Natural killer cell (primary cell): Measurements from ENCODE around the gene RUNX2. TPM values are rescaled to one million over a fixed set of nuclear protein-coding genes. Genes with fewer than 3 reads are reported as not detected.

Experiments
- ATAC-seq, 3 donors: fragments of 150-1000 bp in 2 of 3; fragments of 200-7000 bp in 1 of 3; cut with Tn5 transposase; 1 replicate in 1 of 3; 2 replicates in 2 of 3; pipeline ENCODE4 v1.10.0; 2021; ENCODE audit warnings: mild to moderate bottlenecking in 2 of 3, moderate library complexity in 2 of 3
- DNase-seq, 2 donors: peaks; one replicate each; pipeline versions ENCODE4 v3.0.0 to v3.0.0-alpha.2; 2013 to 2021; ENCODE audit warnings: mixed read lengths in 1 of 2
- H3K27ac ChIP-seq: one replicate; pipeline ENCODE4 v1.5.1; 2013; ENCODE audit warnings: mild to moderate bottlenecking, low read length
- H3K27me3 ChIP-seq: one replicate; pipeline ENCODE4 v1.6.1; 2013; ENCODE audit warnings: low read length; ENCODE audit not compliant: control insufficient read depth, insufficient read depth
- H3K36me3 ChIP-seq: one replicate; pipeline ENCODE4 v1.6.1; 2013; ENCODE audit warnings: low read length; ENCODE audit not compliant: control insufficient read depth, insufficient read depth
- H3K4me1 ChIP-seq: one replicate; pipeline ENCODE4 v1.6.1; 2013; ENCODE audit warnings: low read length; ENCODE audit not compliant: control insufficient read depth, insufficient read depth
- H3K4me3 ChIP-seq: one replicate; pipeline ENCODE4 v1.5.1; 2013; ENCODE audit warnings: low read length
- H3K9me3 ChIP-seq: one replicate; pipeline ENCODE4 v1.6.1; 2013; ENCODE audit warnings: low read length; ENCODE audit not compliant: control insufficient read depth, insufficient read depth
- H3K27ac Mint-ChIP-seq, 2 donors: one replicate each; pipeline ENCODE4 v1.8.0; 2022; ENCODE audit warnings: mild to moderate bottlenecking in 2 of 2, mixed read lengths in 2 of 2, moderate library complexity in 1 of 2
- H3K27me3 Mint-ChIP-seq, 2 donors: one replicate each; pipeline ENCODE4 v1.8.0; 2022; ENCODE audit warnings: low read depth in 2 of 2, mixed read lengths in 2 of 2
- H3K36me3 Mint-ChIP-seq: one replicate; pipeline ENCODE4 v1.8.0; 2022; ENCODE audit warnings: mixed read lengths
- H3K4me1 Mint-ChIP-seq, 2 donors: one replicate each; pipeline ENCODE4 v1.8.0; 2022; ENCODE audit warnings: mixed read lengths in 2 of 2
- H3K4me3 Mint-ChIP-seq: one replicate; pipeline ENCODE4 v1.8.0; 2022; ENCODE audit warnings: mild to moderate bottlenecking, moderate library complexity, mixed read lengths
- H3K9me3 Mint-ChIP-seq, 2 donors: one replicate each; pipeline ENCODE4 v1.8.0; 2022; ENCODE audit warnings: mixed read lengths in 2 of 2
- CTCF ChIP-seq: fragments of 200-600 bp; IDR thresholded peaks from one replicate; pipeline ENCODE4 v1.8.0; 2022; ENCODE audit warnings: antibody characterized with exemption
- WGBS: methylation state at CpG from one replicate; pipeline ENCODE4 v1.1.7; 2013; ENCODE audit warnings: missing lambda C conversion rate; ENCODE audit not compliant: insufficient coverage; 5-methylcytosine and 5-hydroxymethylcytosine counted together
- intact Hi-C: fragments of 100-400 bp; cut with micrococcal nuclease; formaldehyde crosslinking; loops from one replicate; pipeline ENCODE4 v1.14.2; 2022
- total RNA-seq, 4 donors: library from RNA; stranded (reverse); fragments of 120-200 nt in 1 of 4; gene quantifications; one replicate each; pipeline versions ENCODE4 v1.2.3 to v1.2.4, GENCODE V29; 2013 to 2022

Gene RUNX2
- total RNA-seq, 3 donors from 2014 or later (not counting 1 experiment from before 2014, with no cell fraction given) = 5.0 to 19.2 (median 7.0) TPM

GRCh38 chr6:45702849-45703739 is 375.0 kb downstream of the RUNX2 start:
- intact Hi-C loops = no loop called here
- peaks cover 7% of the 10 kb centered on the region for H3K4me1 ChIP-seq
- H3K36me3 ChIP-seq = no peaks in the 10 kb centered on the region
- H3K36me3 Mint-ChIP-seq = no peaks in the 10 kb centered on the region
- no peaks in the 10 kb centered on the region for H3K9me3 Mint-ChIP-seq
- TF ChIP-seq CTCF = no peak
- no peak overlapping the region for H3K27ac Mint-ChIP-seq
- no peak overlapping the region for H3K27ac ChIP-seq
- no peaks in the 10 kb centered on the region for H3K27me3 ChIP-seq
- H3K4me3 Mint-ChIP-seq = no peak overlapping the region
- DNase-seq = no peak
- H3K4me3 ChIP-seq = no peak overlapping the region
- H3K4me1 Mint-ChIP-seq = no peaks in the 10 kb centered on the region
- 70% methylated on average over 1 of the region's 4 CpGs for WGBS
- ATAC-seq = no peak
- no peaks in the 10 kb centered on the region for H3K27me3 Mint-ChIP-seq
- H3K9me3 ChIP-seq = no peaks in the 10 kb centered on the region

- DNase-seq = no peak
- H3K4me3 ChIP-seq = no peak overlapping the region
- no peak overlapping the region for H3K27ac ChIP-seq
- 92% methylated on average over 3 of the region's 3 CpGs for WGBS
- peaks cover 7% of the 10 kb centered on the region for H3K4me1 ChIP-seq
- Mint-ChIP-seq H3K27me3 (no peaks in the 10 kb centered on the region), H3K27ac (no peak overlapping the region), H3K4me3 (no peak overlapping the region), H3K9me3 (no peaks in the 10 kb centered on the region), H3K4me1 (no peaks in the 10 kb centered on the region), H3K36me3 (no peaks in the 10 kb centered on the region)
- H3K9me3 ChIP-seq = no peaks in the 10 kb centered on the region
- no peak for ATAC-seq
- no peaks in the 10 kb centered on the region for H3K36me3 ChIP-seq
- intact Hi-C loops = no loop called here
- H3K27me3 ChIP-seq = no peaks in the 10 kb centered on the region
- no peak for TF ChIP-seq CTCF
These were observed 376.1 kb downstream of the RUNX2 start for GRCh38 chr6:45704056-45704800.

GRCh38 chr6:45705137-45705855 is 377.2 kb downstream of the RUNX2 start:
- Mint-ChIP-seq H3K9me3 (no peaks in the 10 kb centered on the region), H3K4me1 (no peaks in the 10 kb centered on the region), H3K27ac (no peak overlapping the region), H3K4me3 (no peak overlapping the region), H3K36me3 (no peaks in the 10 kb centered on the region), H3K27me3 (no peaks in the 10 kb centered on the region)
- intact Hi-C loops = no loop called here
- TF ChIP-seq CTCF = no peak
- 98% methylated on average over 4 of the region's 4 CpGs for WGBS
- no peak overlapping the region for H3K4me3 ChIP-seq
- H3K4me1 ChIP-seq = peaks cover 7% of the 10 kb centered on the region
- no peak for ATAC-seq
- H3K27me3 ChIP-seq = no peaks in the 10 kb centered on the region
- H3K9me3 ChIP-seq = no peaks in the 10 kb centered on the region
- DNase-seq = no peak
- no peak overlapping the region for H3K27ac ChIP-seq
- H3K36me3 ChIP-seq = no peaks in the 10 kb centered on the region
